Natural killer cell (primary cell): ENCODE data around the gene PLB1. TPM values are rescaled to one million over a fixed set of nuclear protein-coding genes. Genes with fewer than 3 reads are reported as not detected.

Experiments used
- ATAC-seq, 3 donors: fragments of 150-1000 bp in 2 of 3; fragments of 200-7000 bp in 1 of 3; cut with Tn5 transposase; 1 replicate in 1 of 3; 2 replicates in 2 of 3; pipeline ENCODE4 v1.10.0; 2021; ENCODE audit warnings: mild to moderate bottlenecking in 2 of 3, moderate library complexity in 2 of 3
- DNase-seq, 2 donors: peaks; one replicate each; pipeline versions ENCODE4 v3.0.0 to v3.0.0-alpha.2; 2013 to 2021; ENCODE audit warnings: mixed read lengths in 1 of 2
- H3K27ac ChIP-seq: one replicate; pipeline ENCODE4 v1.5.1; 2013; ENCODE audit warnings: mild to moderate bottlenecking, low read length
- H3K27me3 ChIP-seq: one replicate; pipeline ENCODE4 v1.6.1; 2013; ENCODE audit warnings: low read length; ENCODE audit not compliant: control insufficient read depth, insufficient read depth
- H3K36me3 ChIP-seq: one replicate; pipeline ENCODE4 v1.6.1; 2013; ENCODE audit warnings: low read length; ENCODE audit not compliant: control insufficient read depth, insufficient read depth
- H3K4me1 ChIP-seq: one replicate; pipeline ENCODE4 v1.6.1; 2013; ENCODE audit warnings: low read length; ENCODE audit not compliant: control insufficient read depth, insufficient read depth
- H3K4me3 ChIP-seq: one replicate; pipeline ENCODE4 v1.5.1; 2013; ENCODE audit warnings: low read length
- H3K9me3 ChIP-seq: one replicate; pipeline ENCODE4 v1.6.1; 2013; ENCODE audit warnings: low read length; ENCODE audit not compliant: control insufficient read depth, insufficient read depth
- H3K27ac Mint-ChIP-seq, 2 donors: one replicate each; pipeline ENCODE4 v1.8.0; 2022; ENCODE audit warnings: mild to moderate bottlenecking in 2 of 2, mixed read lengths in 2 of 2, moderate library complexity in 1 of 2
- H3K27me3 Mint-ChIP-seq, 2 donors: one replicate each; pipeline ENCODE4 v1.8.0; 2022; ENCODE audit warnings: low read depth in 2 of 2, mixed read lengths in 2 of 2
- H3K36me3 Mint-ChIP-seq: one replicate; pipeline ENCODE4 v1.8.0; 2022; ENCODE audit warnings: mixed read lengths
- H3K4me1 Mint-ChIP-seq, 2 donors: one replicate each; pipeline ENCODE4 v1.8.0; 2022; ENCODE audit warnings: mixed read lengths in 2 of 2
- H3K4me3 Mint-ChIP-seq: one replicate; pipeline ENCODE4 v1.8.0; 2022; ENCODE audit warnings: mild to moderate bottlenecking, moderate library complexity, mixed read lengths
- H3K9me3 Mint-ChIP-seq, 2 donors: one replicate each; pipeline ENCODE4 v1.8.0; 2022; ENCODE audit warnings: mixed read lengths in 2 of 2
- CTCF ChIP-seq: fragments of 200-600 bp; IDR thresholded peaks from one replicate; pipeline ENCODE4 v1.8.0; 2022; ENCODE audit warnings: antibody characterized with exemption
- WGBS: methylation state at CpG from one replicate; pipeline ENCODE4 v1.1.7; 2013; ENCODE audit warnings: missing lambda C conversion rate; ENCODE audit not compliant: insufficient coverage; 5-methylcytosine and 5-hydroxymethylcytosine counted together
- intact Hi-C: fragments of 100-400 bp; cut with micrococcal nuclease; formaldehyde crosslinking; loops from one replicate; pipeline ENCODE4 v1.14.2; 2022
- total RNA-seq, 4 donors: library from RNA; stranded (reverse); fragments of 120-200 nt in 1 of 4; gene quantifications; one replicate each; pipeline versions ENCODE4 v1.2.3 to v1.2.4, GENCODE V29; 2013 to 2022

Gene PLB1
- total RNA-seq, 3 donors from 2014 or later (not counting 1 experiment from before 2014, with no cell fraction given), result 1.7 to 2.6 (median 1.9) TPM

- H3K27ac ChIP-seq, result peak overlapping the region; percentile 92
- H3K9me3 ChIP-seq, result no peaks in the 10 kb centered on the region
- H3K4me3 ChIP-seq, result no peak overlapping the region
- intact Hi-C loops, result loop anchor here (2.0 to 10.0 kb wide), 4 partner anchors 26 to 394 kb away; partner anchors contain the start of gene PPP1CB
- H3K4me1 Mint-ChIP-seq, result peaks cover 57 to 61% of the 10 kb centered on the region in 2 donors
- WGBS, result 81% methylated on average over 5 of the region's 5 CpGs
- peaks cover 55% of the 10 kb centered on the region for H3K4me1 ChIP-seq
- no peaks in the 10 kb centered on the region for H3K36me3 Mint-ChIP-seq
- no peak for TF ChIP-seq CTCF
- H3K27me3 Mint-ChIP-seq, result no peaks in the 10 kb centered on the region
- DNase-seq (peak in 1 of 2 donors; percentile 53), ATAC-seq (no peak)
- H3K27me3 ChIP-seq, result no peaks in the 10 kb centered on the region
- no peaks in the 10 kb centered on the region for H3K9me3 Mint-ChIP-seq
- H3K4me3 Mint-ChIP-seq, result no peak overlapping the region
- peak overlapping the region; percentile 91 to 94 for H3K27ac Mint-ChIP-seq
- H3K36me3 ChIP-seq, result no peaks in the 10 kb centered on the region
These were observed 124.5 kb downstream of the PLB1 start for GRCh38 chr2:28620291-28620793.

- Histone ChIP-seq H3K27ac (peak overlapping the region; percentile 92), H3K27me3 (no peaks in the 10 kb centered on the region), H3K36me3 (no peaks in the 10 kb centered on the region), H3K4me3 (no peak overlapping the region), H3K4me1 (peaks cover 59% of the 10 kb centered on the region), H3K9me3 (no peaks in the 10 kb centered on the region)
- no peak for TF ChIP-seq CTCF
- no peaks in the 10 kb centered on the region for H3K27me3 Mint-ChIP-seq
- no peaks in the 10 kb centered on the region for H3K36me3 Mint-ChIP-seq
- H3K27ac Mint-ChIP-seq, result peak overlapping the region; percentile 91 to 94
- ATAC-seq (no peak), DNase-seq (peak in 1 of 2 donors; percentile 39)
- intact Hi-C loops, result loop anchor here (2.0 to 10.0 kb wide), 4 partner anchors 26 to 394 kb away; partner anchors contain the start of gene PPP1CB
- H3K4me1 Mint-ChIP-seq, result peaks cover 60 to 65% of the 10 kb centered on the region in 2 donors
- WGBS, result 99% methylated on average over 4 of the region's 4 CpGs
- H3K4me3 Mint-ChIP-seq, result peak overlapping the region; percentile 78
- no peaks in the 10 kb centered on the region for H3K9me3 Mint-ChIP-seq
These were observed 124.9 kb downstream of the PLB1 start for GRCh38 chr2:28620801-28621171.

- intact Hi-C loops, result loop anchor here (2.0 to 10.0 kb wide), 4 partner anchors 27 to 393 kb away; partner anchors contain the start of gene PPP1CB
- peak overlapping the region; percentile 78 for H3K4me3 Mint-ChIP-seq
- Histone ChIP-seq H3K27ac (peak overlapping the region; percentile 92), H3K27me3 (no peaks in the 10 kb centered on the region), H3K4me1 (peaks cover 66% of the 10 kb centered on the region), H3K9me3 (no peaks in the 10 kb centered on the region), H3K36me3 (no peaks in the 10 kb centered on the region), H3K4me3 (no peak overlapping the region)
- H3K9me3 Mint-ChIP-seq, result no peaks in the 10 kb centered on the region
- WGBS, result 27% methylated on average over 14 of the region's 15 CpGs
- ATAC-seq, result peak; percentile 77 to 89 (median 81)
- DNase-seq, result peak; percentile 53 to 95
- peak overlapping the region; percentile 91 to 94 for H3K27ac Mint-ChIP-seq
- no peaks in the 10 kb centered on the region for H3K36me3 Mint-ChIP-seq
- H3K4me1 Mint-ChIP-seq, result peaks cover 60 to 65% of the 10 kb centered on the region in 2 donors
- TF ChIP-seq CTCF, result no peak
- H3K27me3 Mint-ChIP-seq, result no peaks in the 10 kb centered on the region
These were observed 125.6 kb downstream of the PLB1 start for GRCh38 chr2:28621172-28622100.
